Esophagus muscularis mucosa (tissue), 4 donors: Measurements from ENCODE around the gene BCAS1. TPM values are rescaled to one million over a fixed set of nuclear protein-coding genes. Genes with fewer than 3 reads are reported as not detected.

ENCODE experiments used
- DNase-seq: peaks from one replicate; pipeline ENCODE4 v3.0.0-alpha.2; 2017; ENCODE audit errors: extremely low spot score
- H3K27ac ChIP-seq, 4 donors: fragments of 200-600 bp; sonication (generic); replicated peaks in 1 of 4; 1 replicate in 3 of 4; 2 replicates in 1 of 4; pipeline ENCODE4 v1.5.1; 2016 to 2019; ENCODE audit warnings: mild to moderate bottlenecking in 1 of 4
- H3K27me3 ChIP-seq, 4 donors: fragments of 200-600 bp; sonication (generic); one replicate each; pipeline versions ENCODE4 v1.5.1 to v1.6.0; 2016 to 2019
- H3K36me3 ChIP-seq, 4 donors: fragments of 200-600 bp; sonication (generic); one replicate each; pipeline ENCODE4 v1.5.1; 2016 to 2019
- H3K4me1 ChIP-seq, 4 donors: fragments of 200-600 bp; sonication (generic); one replicate each; pipeline ENCODE4 v1.5.1; 2016 to 2019
- H3K4me3 ChIP-seq, 4 donors: fragments of 200-600 bp; sonication (generic); 1 replicate in 2 of 4; 2 replicates in 2 of 4; pipeline ENCODE4 v1.5.1; 2016 to 2019; ENCODE audit warnings: mild to moderate bottlenecking in 4 of 4, moderate library complexity in 1 of 4
- H3K9me3 ChIP-seq, 4 donors: fragments of 200-600 bp; sonication (generic); 1 replicate in 3 of 4; 2 replicates in 1 of 4; pipeline ENCODE4 v1.5.1; 2016 to 2019
- EP300 ChIP-seq: sonication (generic); formaldehyde crosslinking; IDR thresholded peaks from one replicate; pipeline ENCODE4 v1.6.1; 2017; ENCODE audit warnings: antibody characterized with exemption
- POLR2A ChIP-seq: fragments of 450-650 bp; IDR thresholded peaks from one replicate; pipeline ENCODE4 v1.6.1; 2017; ENCODE audit warnings: antibody characterized with exemption, moderate library complexity, mild to moderate bottlenecking, low read depth
- POLR2AphosphoS5 ChIP-seq, 2 donors: sonication (generic); formaldehyde crosslinking; IDR thresholded peaks; one replicate each; pipeline ENCODE4 v1.6.1; 2017; ENCODE audit warnings: antibody characterized with exemption in 2 of 2
- WGBS: methylation state at CpG from one replicate; pipeline ENCODE4 v1.1.5; 2018; 5-methylcytosine and 5-hydroxymethylcytosine counted together
- intact Hi-C: fragments of 100-400 bp; cut with DNase I; formaldehyde crosslinking; loops from one replicate; pipeline ENCODE4 v1.15.1; 2023
- total RNA-seq, 4 donors: library from RNA; depleted of rRNA; stranded (reverse); fragments of >200 nt; gene quantifications; one replicate each; pipeline versions ENCODE4 v1.1.0 to v1.2.1, GENCODE V29; 2016
- TF ChIP-seq, protein P1 (sequence below), 3 experiments: fragments of 200-600 bp in 2 of 3; fragments of 450-650 bp in 1 of 3; sonication (generic) in 2 of 3; IDR thresholded peaks; one replicate each; pipeline ENCODE4 v1.5.1; 2017 to 2019; ENCODE audit warnings: antibody characterized with exemption in 3 of 3, mild to moderate bottlenecking in 2 of 3, moderate library complexity in 1 of 3

BCAS1 gene
- total RNA-seq, 4 donors from 2014 or later: 0.13 to 0.46 TPM; not detected in 2

DNA sequence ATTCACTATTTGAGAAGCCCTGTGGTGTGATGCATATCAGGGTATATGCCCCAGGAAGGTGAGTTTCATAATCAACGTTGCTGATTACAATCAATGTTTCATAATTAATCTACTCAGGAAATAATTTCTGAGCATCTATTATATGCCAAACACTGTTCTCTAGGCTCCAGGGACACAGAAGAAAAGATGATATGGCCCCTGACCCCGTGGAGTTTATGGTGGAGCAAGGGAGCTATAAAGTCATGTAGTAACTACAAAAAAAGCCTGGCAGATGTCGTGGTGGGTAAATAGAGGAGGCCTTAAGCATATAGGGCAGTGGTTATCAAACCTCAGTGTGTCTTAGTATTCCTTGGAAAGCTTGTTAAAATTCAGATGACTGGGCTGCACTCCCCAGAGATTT, 40.1 kb upstream of the BCAS1 start:
- TF ChIP-seq, protein P1, sequence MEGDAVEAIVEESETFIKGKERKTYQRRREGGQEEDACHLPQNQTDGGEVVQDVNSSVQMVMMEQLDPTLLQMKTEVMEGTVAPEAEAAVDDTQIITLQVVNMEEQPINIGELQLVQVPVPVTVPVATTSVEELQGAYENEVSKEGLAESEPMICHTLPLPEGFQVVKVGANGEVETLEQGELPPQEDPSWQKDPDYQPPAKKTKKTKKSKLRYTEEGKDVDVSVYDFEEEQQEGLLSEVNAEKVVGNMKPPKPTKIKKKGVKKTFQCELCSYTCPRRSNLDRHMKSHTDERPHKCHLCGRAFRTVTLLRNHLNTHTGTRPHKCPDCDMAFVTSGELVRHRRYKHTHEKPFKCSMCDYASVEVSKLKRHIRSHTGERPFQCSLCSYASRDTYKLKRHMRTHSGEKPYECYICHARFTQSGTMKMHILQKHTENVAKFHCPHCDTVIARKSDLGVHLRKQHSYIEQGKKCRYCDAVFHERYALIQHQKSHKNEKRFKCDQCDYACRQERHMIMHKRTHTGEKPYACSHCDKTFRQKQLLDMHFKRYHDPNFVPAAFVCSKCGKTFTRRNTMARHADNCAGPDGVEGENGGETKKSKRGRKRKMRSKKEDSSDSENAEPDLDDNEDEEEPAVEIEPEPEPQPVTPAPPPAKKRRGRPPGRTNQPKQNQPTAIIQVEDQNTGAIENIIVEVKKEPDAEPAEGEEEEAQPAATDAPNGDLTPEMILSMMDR (IDR thresholded peaks at IDR 0.05): no peak
- TF ChIP-seq POLR2AphosphoS5 (IDR thresholded peaks at IDR 0.05): no peak
- TF ChIP-seq EP300: no peak
- H3K27me3 ChIP-seq: no peaks in the 10 kb centered on the region
- no peak overlapping the region for H3K27ac ChIP-seq
- H3K36me3 ChIP-seq: no peaks in the 10 kb centered on the region
- intact Hi-C loops: no loop called here
- 82% methylated on average over 3 of the region's 3 CpGs for WGBS
- no peak overlapping the region for H3K4me3 ChIP-seq
- no peak for DNase-seq
- no peaks in the 10 kb centered on the region for H3K9me3 ChIP-seq
- H3K4me1 ChIP-seq: no peaks in the 10 kb centered on the region

DNA sequence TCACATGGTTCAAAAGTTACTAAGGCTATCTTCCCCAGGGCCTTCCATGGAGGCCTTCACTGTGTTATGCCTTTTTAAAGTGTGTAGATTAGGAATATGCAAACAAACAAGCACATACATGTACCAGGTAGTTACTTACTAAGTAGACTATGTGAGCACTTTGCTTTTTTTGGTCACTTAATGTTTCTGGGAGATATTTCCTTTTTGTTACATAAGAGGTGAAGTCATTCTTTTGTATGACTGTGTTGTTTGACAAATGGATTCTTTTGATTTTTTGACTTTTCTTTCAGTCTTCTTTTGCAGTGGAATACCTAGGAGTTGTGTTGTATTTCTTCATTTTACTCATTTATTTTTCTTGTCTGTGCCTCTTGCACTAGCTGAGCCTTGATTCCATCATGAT, 39.6 kb upstream of the BCAS1 start:
- Histone ChIP-seq H3K9me3 (no peaks in the 10 kb centered on the region), H3K36me3 (no peaks in the 10 kb centered on the region), H3K27me3 (no peaks in the 10 kb centered on the region), H3K27ac (no peak overlapping the region), H3K4me3 (no peak overlapping the region), H3K4me1 (no peaks in the 10 kb centered on the region)
- no peak for TF ChIP-seq POLR2AphosphoS5 (IDR thresholded peaks at IDR 0.05)
- TF ChIP-seq EP300: no peak
- TF ChIP-seq, protein P1 (IDR thresholded peaks at IDR 0.05): no peak
- no peak for TF ChIP-seq POLR2A
- DNase-seq: no peak
- intact Hi-C loops: no loop called here

DNA sequence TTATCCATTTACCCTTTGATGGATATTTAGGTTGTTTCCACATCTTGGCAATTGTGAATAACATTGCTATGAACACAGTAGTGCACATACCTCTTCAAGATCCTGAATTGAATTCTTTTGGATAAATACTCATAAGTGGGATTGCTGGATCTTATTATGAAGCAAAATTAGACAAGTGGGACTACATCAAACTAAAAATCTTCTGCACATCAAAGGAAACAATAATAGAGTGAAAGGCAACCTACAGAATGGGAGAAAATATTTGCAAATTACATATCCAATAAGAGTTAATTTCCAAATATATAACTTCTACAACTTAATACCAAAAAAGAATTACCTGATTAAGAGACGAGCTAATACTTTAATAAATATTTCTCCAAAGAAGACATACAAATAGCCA, 38.4 kb upstream of the BCAS1 start:
- intact Hi-C loops: no loop called here

DNA sequence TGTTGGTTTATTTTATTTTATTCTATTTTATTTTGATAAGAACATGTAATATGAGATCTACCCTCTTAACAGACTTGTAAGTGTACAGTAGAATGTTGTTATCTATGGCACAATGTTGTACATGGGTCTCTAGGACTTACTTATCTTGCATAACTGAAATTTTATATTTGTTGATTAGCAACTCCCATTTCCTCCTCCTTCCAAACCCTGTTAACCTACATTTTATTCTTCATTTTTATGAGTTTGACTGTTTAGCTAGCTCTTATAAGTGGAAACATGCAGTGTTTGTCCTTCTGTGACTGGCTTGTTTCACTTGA, 37.9 kb upstream of the BCAS1 start:
- intact Hi-C loops: no loop called here
- TF ChIP-seq, protein P1 (IDR thresholded peaks at IDR 0.05): no peak
- TF ChIP-seq POLR2A (no peak), POLR2AphosphoS5 (IDR thresholded peaks at IDR 0.05) (no peak), EP300 (no peak)
- no peaks in the 10 kb centered on the region for H3K36me3 ChIP-seq
- no peak overlapping the region for H3K4me3 ChIP-seq
- peaks cover 0 to 9% (median 0%) of the 10 kb centered on the region in 4 donors for H3K27me3 ChIP-seq
- DNase-seq: no peak
- no peaks in the 10 kb centered on the region for H3K4me1 ChIP-seq
- no peaks in the 10 kb centered on the region for H3K9me3 ChIP-seq
- no peak overlapping the region for H3K27ac ChIP-seq

More for the DNA sequence above, 38.4 kb upstream of the BCAS1 start:
- Histone ChIP-seq H3K9me3 (no peaks in the 10 kb centered on the region), H3K4me3 (no peak overlapping the region), H3K36me3 (no peaks in the 10 kb centered on the region), H3K27me3 (peaks cover 0 to 7% (median 0%) of the 10 kb centered on the region in 4 donors), H3K4me1 (no peaks in the 10 kb centered on the region), H3K27ac (no peak overlapping the region)
- no peak for TF ChIP-seq POLR2AphosphoS5 (IDR thresholded peaks at IDR 0.05)
- TF ChIP-seq EP300: no peak
- TF ChIP-seq, protein P1 (IDR thresholded peaks at IDR 0.05): no peak
- TF ChIP-seq POLR2A: no peak
- 87% methylated on average over 1 of the region's 1 CpG for WGBS
- DNase-seq: no peak

DNA sequence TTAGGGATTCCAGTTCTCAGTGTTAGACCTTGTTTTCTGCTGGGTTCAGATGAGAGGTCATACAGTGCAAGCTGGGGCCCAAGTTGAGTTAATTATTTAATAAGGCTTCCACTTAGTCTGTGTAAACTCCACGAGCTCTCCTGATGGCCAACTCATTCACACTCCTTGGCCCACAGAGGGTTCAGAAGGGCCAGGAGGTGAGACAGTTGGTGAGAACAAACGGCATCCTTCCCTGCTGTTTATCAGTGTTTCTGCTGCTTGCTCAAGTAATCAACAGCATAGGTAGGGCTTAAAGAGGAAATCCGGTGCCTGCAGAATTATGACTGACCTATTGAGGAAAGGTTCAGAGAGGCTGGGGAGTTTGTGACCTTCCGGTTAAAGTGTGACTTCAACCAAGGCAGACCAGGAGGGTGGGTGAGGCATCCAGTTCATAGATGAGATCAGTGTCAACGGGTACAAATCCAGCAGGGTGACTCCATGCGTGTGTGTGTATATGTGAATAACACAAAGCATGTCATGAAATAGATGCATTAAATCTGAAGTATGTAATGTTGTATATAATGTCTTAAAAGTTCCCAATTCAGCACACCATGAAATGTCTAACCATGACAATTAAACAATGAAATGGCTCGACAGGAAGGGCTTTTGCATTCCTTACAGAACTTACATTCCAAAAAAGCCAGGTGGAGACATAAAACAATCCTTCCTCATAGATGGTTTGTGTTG, 37.4 kb upstream of the BCAS1 start:
- Histone ChIP-seq H3K9me3 (no peaks in the 10 kb centered on the region), H3K27me3 (peaks cover 0 to 9% (median 0%) of the 10 kb centered on the region in 4 donors), H3K4me1 (no peaks in the 10 kb centered on the region), H3K4me3 (no peak overlapping the region), H3K27ac (no peak overlapping the region), H3K36me3 (no peaks in the 10 kb centered on the region)
- intact Hi-C loops: no loop called here
- WGBS: 61% methylated on average over 7 of the region's 7 CpGs
- DNase-seq: no peak
- TF ChIP-seq EP300 (no peak), POLR2AphosphoS5 (IDR thresholded peaks at IDR 0.05) (no peak), POLR2A (no peak)
- TF ChIP-seq, protein P1 (IDR thresholded peaks at IDR 0.05): no peak
